Neutrophil (primary cell): ENCODE measurements around the gene IMPDH2.

Experiments
- H3K27ac ChIP-seq: fragments of 200-600 bp; sonication (generic); 2 replicates; pipeline ENCODE4 v1.5.1; 2016; ENCODE audit warnings: mild to moderate bottlenecking, moderate library complexity
- H3K27me3 ChIP-seq: fragments of 200-600 bp; sonication (generic); 2 replicates; pipeline ENCODE4 v1.6.0; 2016; ENCODE audit warnings: mild to moderate bottlenecking
- H3K36me3 ChIP-seq: fragments of 200-600 bp; sonication (generic); 2 replicates; pipeline ENCODE4 v1.5.1; 2017
- H3K4me1 ChIP-seq, 2 experiments: fragments of 200-600 bp in 1 of 2; sonication (generic) in 1 of 2; 1 replicate in 1 of 2; 2 replicates in 1 of 2; pipeline versions ENCODE4 v1.5.1 to v1.6.1; 2013 to 2016; ENCODE audit warnings: low read depth in 1 of 2, low read length in 1 of 2, mild to moderate bottlenecking in 1 of 2, moderate library complexity in 1 of 2; ENCODE audit not compliant: control insufficient read depth in 1 of 2, insufficient read depth in 1 of 2
- H3K4me3 ChIP-seq, 2 experiments: fragments of 200-600 bp in 1 of 2; sonication (generic) in 1 of 2; 1 replicate in 1 of 2; 2 replicates in 1 of 2; pipeline ENCODE4 v1.5.1; 2013 to 2016; ENCODE audit warnings: low read depth in 1 of 2, low read length in 1 of 2, mild to moderate bottlenecking in 1 of 2, moderate library complexity in 1 of 2
- H3K9me3 ChIP-seq: fragments of 200-600 bp; sonication (generic); 2 replicates; pipeline ENCODE4 v1.5.1; 2016
- CTCF ChIP-seq: fragments of 200-600 bp; sonication (generic); IDR thresholded peaks from 2 replicates; pipeline ENCODE4 v1.5.1; 2016; ENCODE audit warnings: antibody characterized with exemption

IMPDH2 gene

GRCh38 chr3:49054344-49054862, 25.2 kb upstream of the IMPDH2 start:
- Histone ChIP-seq H3K4me3 (no peak overlapping the region), H3K9me3 (no peaks in the 10 kb centered on the region), H3K4me1 (peaks cover 7 to 8% of the 10 kb centered on the region in 2 experiments), H3K27me3 (no peaks in the 10 kb centered on the region), H3K27ac (no peak overlapping the region), H3K36me3 (peaks cover 53% of the 10 kb centered on the region)
- TF ChIP-seq CTCF, result no peak

DNA sequence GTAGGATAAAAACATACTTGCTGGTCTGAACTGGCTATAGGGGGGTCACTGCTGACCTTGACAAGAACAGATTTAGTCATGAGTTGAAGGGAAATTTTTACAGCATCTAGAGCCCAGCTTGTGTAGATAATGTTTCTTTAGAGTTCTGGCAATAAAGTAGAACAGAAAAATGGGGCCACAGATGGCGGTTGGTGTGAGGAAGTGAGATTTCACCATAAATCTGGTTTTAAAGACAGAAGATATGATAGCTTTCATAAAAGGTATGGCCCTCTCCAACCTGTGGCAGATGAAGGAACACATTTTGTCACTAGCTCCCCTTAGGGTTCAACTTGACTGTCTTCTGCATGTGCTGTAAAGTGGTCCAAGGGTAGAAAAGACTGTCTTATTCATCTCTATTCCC, 24.3 kb upstream of the IMPDH2 start:
- no peak overlapping the region for H3K27ac ChIP-seq
- H3K4me1 ChIP-seq, result peaks cover 7 to 8% of the 10 kb centered on the region in 2 experiments
- no peaks in the 10 kb centered on the region for H3K27me3 ChIP-seq
- TF ChIP-seq CTCF, result no peak
- peaks cover 53% of the 10 kb centered on the region for H3K36me3 ChIP-seq
- H3K4me3 ChIP-seq, result no peak overlapping the region
- H3K9me3 ChIP-seq, result no peaks in the 10 kb centered on the region

- Histone ChIP-seq H3K4me1 (no peaks in the 10 kb centered on the region), H3K9me3 (no peaks in the 10 kb centered on the region), H3K27ac (peak overlapping the region; percentile 3), H3K27me3 (no peaks in the 10 kb centered on the region), H3K36me3 (peaks cover 64% of the 10 kb centered on the region), H3K4me3 (no peak overlapping the region)
- TF ChIP-seq CTCF, result no peak
Measured at GRCh38 chr3:49035281-49035680, 6.1 kb upstream of the IMPDH2 start.

GRCh38 chr3:49034650-49035049, 5.5 kb upstream of the IMPDH2 start:
- H3K27ac ChIP-seq, result peak overlapping the region; percentile 3
- no peak overlapping the region for H3K4me3 ChIP-seq

DNA sequence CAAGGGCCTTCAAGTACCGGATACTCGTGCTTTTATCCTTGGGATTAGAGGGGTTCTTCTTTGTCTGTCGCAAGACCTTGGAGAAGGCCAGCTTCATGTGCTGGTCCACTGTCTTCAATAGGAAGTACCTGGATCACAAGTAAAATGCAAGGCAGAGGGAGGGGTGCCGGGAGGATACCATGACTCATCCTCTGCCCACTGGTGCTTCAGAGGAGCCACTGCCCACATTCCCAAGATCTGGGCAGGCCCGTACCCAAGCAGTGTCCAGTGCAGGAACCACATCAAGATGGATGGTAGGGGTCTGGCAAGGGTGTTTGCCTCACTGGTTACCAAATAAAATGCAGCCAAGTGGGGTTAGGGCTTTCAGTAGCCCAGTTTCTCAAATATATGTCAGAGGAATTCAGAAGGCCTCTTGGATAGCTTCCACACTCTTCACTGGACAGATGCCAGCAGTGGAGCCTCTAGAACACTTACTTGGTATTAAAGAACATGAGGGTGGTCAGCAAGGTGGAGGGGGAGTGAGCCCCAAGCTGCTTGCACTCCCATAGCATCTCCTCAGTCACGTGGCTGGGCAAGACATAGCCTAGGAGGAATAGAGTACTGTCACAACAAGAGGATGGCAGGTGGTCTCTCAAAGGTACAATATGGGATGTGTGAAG, 3.6 kb upstream of the IMPDH2 start:
- Histone ChIP-seq H3K9me3 (no peaks in the 10 kb centered on the region), H3K36me3 (peaks cover 44% of the 10 kb centered on the region), H3K27ac (no peak overlapping the region), H3K4me3 (no peak overlapping the region), H3K4me1 (peaks cover 15 to 16% of the 10 kb centered on the region in 2 experiments), H3K27me3 (no peaks in the 10 kb centered on the region)
- no peak for TF ChIP-seq CTCF

More at GRCh38 chr3:49034650-49035049, 5.5 kb upstream of the IMPDH2 start:
- Histone ChIP-seq H3K27me3 (no peaks in the 10 kb centered on the region), H3K36me3 (peaks cover 59% of the 10 kb centered on the region), H3K4me1 (peaks cover under 1% of the 10 kb centered on the region in 2 experiments), H3K9me3 (no peaks in the 10 kb centered on the region)
- TF ChIP-seq CTCF, result no peak
